Neuronal stem cell (in vitro differentiated cells): ENCODE data around the gene LSR.

Source experiments
- DNase-seq: peaks from one replicate; pipeline ENCODE4 v3.0.0-alpha.2; 2013; ENCODE audit warnings: low spot score
- H2AFZ ChIP-seq: one replicate; pipeline ENCODE4 v1.6.1; 2013; ENCODE audit warnings: mild to moderate bottlenecking, low read length, inconsistent platforms
- H2AK5ac ChIP-seq: 2 replicates; pipeline ENCODE4 v1.6.1; 2013; ENCODE audit warnings: low read depth, mild to moderate bottlenecking, inconsistent platforms, low read length, moderate library complexity, mixed read lengths
- H2BK120ac ChIP-seq: 2 replicates; pipeline ENCODE4 v1.6.1; 2013; ENCODE audit warnings: low read depth, mild to moderate bottlenecking, inconsistent platforms, low read length, moderate library complexity, mixed read lengths
- H2BK12ac ChIP-seq: one replicate; pipeline ENCODE4 v1.6.1; 2013; ENCODE audit warnings: low read length, inconsistent platforms
- H2BK15ac ChIP-seq: 2 replicates; pipeline ENCODE4 v1.6.1; 2013; ENCODE audit warnings: mild to moderate bottlenecking, low read length, inconsistent platforms, mixed read lengths
- H2BK5ac ChIP-seq: one replicate; pipeline ENCODE4 v1.6.1; 2013; ENCODE audit warnings: inconsistent platforms, mild to moderate bottlenecking, low read length, moderate library complexity
- H3K14ac ChIP-seq: one replicate; pipeline ENCODE4 v1.6.1; 2013; ENCODE audit warnings: low read length, inconsistent platforms
- H3K18ac ChIP-seq: 2 replicates; pipeline ENCODE4 v1.6.1; 2013; ENCODE audit warnings: low read length, inconsistent platforms
- H3K23ac ChIP-seq: 2 replicates; pipeline ENCODE4 v1.6.1; 2013; ENCODE audit warnings: low read depth, mild to moderate bottlenecking, mixed read lengths, low read length, inconsistent platforms; ENCODE audit not compliant: poor library complexity
- H3K27ac ChIP-seq: replicated peaks from 3 replicates; pipeline ENCODE4 v1.5.1; 2013; ENCODE audit warnings: low read length, inconsistent platforms
- H3K27me3 ChIP-seq, 3 experiments: 2 replicates each; pipeline ENCODE4 v1.6.1; 2013; ENCODE audit warnings: low read length in 3 of 3, mild to moderate bottlenecking in 2 of 3, inconsistent platforms in 1 of 3, low read depth in 1 of 3, mixed read lengths in 1 of 3, moderate library complexity in 1 of 3; ENCODE audit not compliant: control insufficient read depth in 3 of 3, insufficient read depth in 3 of 3
- H3K36me3 ChIP-seq, 2 donors: replicated peaks in 1 of 2; 2 replicates each; pipeline ENCODE4 v1.6.1; 2013; ENCODE audit warnings: low read length in 2 of 2; ENCODE audit not compliant: control insufficient read depth in 2 of 2, insufficient read depth in 2 of 2
- H3K4ac ChIP-seq: 2 replicates; pipeline ENCODE4 v1.6.1; 2013; ENCODE audit warnings: inconsistent platforms, mild to moderate bottlenecking, low read length, moderate library complexity
- H3K4me1 ChIP-seq, 2 donors: 1 replicate in 1 of 2; 2 replicates in 1 of 2; pipeline ENCODE4 v1.6.1; 2013; ENCODE audit warnings: low read length in 2 of 2, low read depth in 1 of 2; ENCODE audit not compliant: control insufficient read depth in 2 of 2, insufficient read depth in 1 of 2
- H3K4me2 ChIP-seq: one replicate; pipeline ENCODE4 v1.6.1; 2013; ENCODE audit warnings: mild to moderate bottlenecking, low read length, inconsistent platforms; ENCODE audit not compliant: insufficient read depth, poor library complexity, severe bottlenecking
- H3K4me3 ChIP-seq, 2 donors: 2 replicates each; pipeline ENCODE4 v1.5.1; 2013; ENCODE audit warnings: low read length in 2 of 2, mild to moderate bottlenecking in 2 of 2, inconsistent platforms in 1 of 2, moderate library complexity in 1 of 2
- H3K79me1 ChIP-seq: one replicate; pipeline ENCODE4 v1.6.1; 2013; ENCODE audit warnings: low read depth, mild to moderate bottlenecking, inconsistent platforms, low read length, moderate library complexity
- H3K9ac ChIP-seq: one replicate; pipeline ENCODE4 v1.6.1; 2013; ENCODE audit warnings: mild to moderate bottlenecking, low read depth, low read length, inconsistent platforms; ENCODE audit not compliant: poor library complexity
- H3K9me3 ChIP-seq, 2 donors: replicated peaks in 1 of 2; 2 replicates each; pipeline versions ENCODE3 to v1.6.1; 2013; ENCODE audit warnings: low read length in 2 of 2, mild to moderate bottlenecking in 2 of 2, inconsistent platforms in 1 of 2, low read depth in 1 of 2, mixed read lengths in 1 of 2, moderate library complexity in 1 of 2; ENCODE audit not compliant: control insufficient read depth in 2 of 2, insufficient read depth in 1 of 2
- H4K8ac ChIP-seq: one replicate; pipeline ENCODE4 v1.6.1; 2013; ENCODE audit warnings: low read depth, mild to moderate bottlenecking, inconsistent platforms, low read length, moderate library complexity
- H4K91ac ChIP-seq: one replicate; pipeline ENCODE4 v1.6.1; 2013; ENCODE audit warnings: low read length, low read depth, mild to moderate bottlenecking, inconsistent platforms; ENCODE audit not compliant: poor library complexity
- WGBS, 2 donors: extraction: QIAGEN DNeasy Blood & Tissue Kit; methylation state at CpG; one replicate each; pipeline ENCODE4 v1.1.7; 2013; ENCODE audit warnings: missing lambda C conversion rate in 2 of 2, mixed read lengths in 1 of 2; ENCODE audit not compliant: insufficient read length in 2 of 2, insufficient replicate concordance in 1 of 2; ENCODE audit errors: extremely low coverage in 2 of 2; 5-methylcytosine and 5-hydroxymethylcytosine counted together

Gene LSR

GRCh38 chr19:35295792-35296462 lies 47.1 kb downstream of the LSR start:
- H2BK5ac ChIP-seq: peak overlapping the region; percentile 73
- WGBS, 2 donors: no CpG with 5 or more reads among the region's 24 CpGs
- H3K4me1 ChIP-seq: peaks cover 0 to 13% of the 10 kb centered on the region in 2 donors
- H3K4me3 ChIP-seq: no peak overlapping the region
- DNase-seq: no peak
- no peak overlapping the region for H2BK120ac ChIP-seq
- no peak overlapping the region for H4K8ac ChIP-seq
- peak overlapping the region; percentile 83 for H3K18ac ChIP-seq
- no peak overlapping the region for H3K4me2 ChIP-seq
- H3K79me1 ChIP-seq: peaks cover 10% of the 10 kb centered on the region
- no peak overlapping the region for H2AFZ ChIP-seq
- H3K9me3 ChIP-seq: peaks cover 0 to 12% of the 10 kb centered on the region in 2 donors
- no peak overlapping the region for H3K4ac ChIP-seq
- H3K27me3 ChIP-seq: peaks cover 0 to 19% (median 10%) of the 10 kb centered on the region in 3 experiments
- H3K9ac ChIP-seq: no peak overlapping the region
- no peak overlapping the region for H4K91ac ChIP-seq
- H2AK5ac ChIP-seq: peak overlapping the region; percentile 68
- peak overlapping the region; percentile 41 for H2BK12ac ChIP-seq
- peaks cover 0 to 3% of the 10 kb centered on the region in 2 donors for H3K36me3 ChIP-seq
- H3K23ac ChIP-seq: peak overlapping the region; percentile 63
- peak overlapping the region; percentile 85 for H3K14ac ChIP-seq
- H2BK15ac ChIP-seq: peak overlapping the region; percentile 74
- H3K27ac ChIP-seq: no peak overlapping the region

- Histone ChIP-seq H2BK15ac (peak overlapping the region; percentile 83), H3K9me3 (peaks cover 0 to 12% of the 10 kb centered on the region in 2 donors), H3K18ac (peak overlapping the region; percentile 35), H2BK12ac (peak overlapping the region; percentile 75), H3K9ac (peak overlapping the region; percentile 63), H3K4me3 (peak overlapping the region in 1 of 2 donors; percentile 75), H4K8ac (peak overlapping the region; percentile 72), H3K23ac (peak overlapping the region; percentile 77), H3K4ac (peak overlapping the region; percentile 37), H3K27ac (no peak overlapping the region), H2AFZ (no peak overlapping the region), H3K4me1 (peaks cover 0 to 12% of the 10 kb centered on the region in 2 donors), H3K4me2 (peak overlapping the region; percentile 0), H4K91ac (peak overlapping the region; percentile 96), H2BK5ac (no peak overlapping the region), H3K36me3 (peaks cover 0 to 3% of the 10 kb centered on the region in 2 donors), H2AK5ac (peak overlapping the region; percentile 35), H3K79me1 (peaks cover 10% of the 10 kb centered on the region), H3K27me3 (peaks cover 0 to 12% (median 10%) of the 10 kb centered on the region in 3 experiments), H3K14ac (peak overlapping the region; percentile 76), H2BK120ac (no peak overlapping the region)
- WGBS, 2 donors: 100% methylated on average over 1 to 2 of the region's 7 CpGs
- no peak for DNase-seq
Observed at GRCh38 chr19:35296644-35297514, 48.1 kb downstream of the LSR start.

GRCh38 chr19:35297515-35297848 lies 48.7 kb downstream of the LSR start:
- Histone ChIP-seq H3K9ac (peak overlapping the region; percentile 63), H2BK15ac (peak overlapping the region; percentile 83), H3K27ac (peak overlapping the region; percentile 24), H3K4ac (peak overlapping the region; percentile 56), H2BK5ac (no peak overlapping the region), H3K36me3 (peaks cover 0 to 3% of the 10 kb centered on the region in 2 donors), H3K4me2 (peak overlapping the region; percentile 0), H3K23ac (peak overlapping the region; percentile 77), H3K4me3 (peak overlapping the region in 1 of 2 donors; percentile 75), H4K8ac (peak overlapping the region; percentile 72), H3K14ac (peak overlapping the region; percentile 76), H3K9me3 (peaks cover 0 to 12% of the 10 kb centered on the region in 2 donors), H3K79me1 (peaks cover 10% of the 10 kb centered on the region), H3K4me1 (peaks cover 0 to 12% of the 10 kb centered on the region in 2 donors), H2BK120ac (no peak overlapping the region), H2BK12ac (peak overlapping the region; percentile 75), H2AK5ac (peak overlapping the region; percentile 35), H4K91ac (peak overlapping the region; percentile 96), H3K18ac (peak overlapping the region; percentile 72), H3K27me3 (peaks cover 0 to 10% (median 10%) of the 10 kb centered on the region in 3 experiments), H2AFZ (no peak overlapping the region)
- WGBS, 2 donors: 100% methylated on average over 3 of the region's 3 CpGs; no CpG with 5 or more reads in 1 of the 2 donors
- DNase-seq: no peak
